GM12891 (cell line): ENCODE results near the gene SULF2.

Experiments used
- PAX5 ChIP-seq: IDR thresholded peaks from 2 replicates; pipeline ENCODE4 v1.6.1; 2011; ENCODE audit warnings: low read length, moderate library complexity, mild to moderate bottlenecking; ENCODE audit not compliant: insufficient read depth, severe bottlenecking
- POLR2A ChIP-seq: IDR thresholded peaks from 2 replicates; pipeline ENCODE4 v1.6.1; 2011; ENCODE audit warnings: low read depth, low read length, control low read depth
- POLR2AphosphoS5 ChIP-seq: IDR thresholded peaks from 2 replicates; pipeline ENCODE4 v1.6.1; 2011; ENCODE audit warnings: low read depth, low read length, control low read depth
- POU2F2 ChIP-seq: IDR thresholded peaks from 2 replicates; pipeline ENCODE4 v1.6.1; 2011; ENCODE audit warnings: low read depth, mild to moderate bottlenecking, control low read depth, low read length, moderate library complexity
- SPI1 ChIP-seq: IDR thresholded peaks from 2 replicates; pipeline ENCODE4 v1.6.1; 2011; ENCODE audit warnings: low read depth, low read length, control low read depth
- TAF1 ChIP-seq: IDR thresholded peaks from 2 replicates; pipeline ENCODE4 v1.6.1; 2011; ENCODE audit warnings: low read depth, low read length, control low read depth

GRCh38 chr20:47667531-47668312, 117.6 kb downstream of the SULF2 start:
- TF ChIP-seq POLR2AphosphoS5, result no peak
- no peak for TF ChIP-seq POLR2A
- no peak for TF ChIP-seq SPI1
- no peak for TF ChIP-seq PAX5
- no peak for TF ChIP-seq TAF1
- TF ChIP-seq POU2F2, result no peak
